Ovary (tissue), 3 donors: ENCODE results near the gene GFY.

Source experiments
- CTCF ChIP-seq, 3 donors: fragments of 450-650 bp in 2 of 3; fragments of 200-600 bp in 1 of 3; IDR thresholded peaks; one replicate each; pipeline versions ENCODE4 v1.5.1 to v1.8.0; 2016 to 2022; ENCODE audit warnings: antibody characterized with exemption in 3 of 3, mild to moderate bottlenecking in 1 of 3
- POLR2A ChIP-seq: fragments of 450-650 bp; IDR thresholded peaks from one replicate; pipeline ENCODE4 v1.6.1; 2017; ENCODE audit warnings: antibody characterized with exemption, mild to moderate bottlenecking, moderate library complexity
- donor health status: DM: no; HTN: no; CAD: no.

GRCh38 chr19:49438261-49438660 lies 13.1 kb downstream of the GFY start:
- TF ChIP-seq CTCF (IDR thresholded peaks at IDR 0.05) (no peak), POLR2A (no peak)
